AG09319 (cell line): Measurements from ENCODE around the gene SCARF1.

Source experiments
- DNase-seq: peaks from one replicate; pipeline ENCODE4 v3.0.0-alpha.2; 2010; ENCODE audit warnings: low read depth; ENCODE audit errors: extremely low read depth
- CTCF ChIP-seq: IDR thresholded peaks from 2 replicates; pipeline ENCODE4 v1.5.1; 2011; ENCODE audit warnings: low read depth, mild to moderate bottlenecking, inconsistent platforms, low read length, moderate library complexity

The SCARF1 gene

DNA sequence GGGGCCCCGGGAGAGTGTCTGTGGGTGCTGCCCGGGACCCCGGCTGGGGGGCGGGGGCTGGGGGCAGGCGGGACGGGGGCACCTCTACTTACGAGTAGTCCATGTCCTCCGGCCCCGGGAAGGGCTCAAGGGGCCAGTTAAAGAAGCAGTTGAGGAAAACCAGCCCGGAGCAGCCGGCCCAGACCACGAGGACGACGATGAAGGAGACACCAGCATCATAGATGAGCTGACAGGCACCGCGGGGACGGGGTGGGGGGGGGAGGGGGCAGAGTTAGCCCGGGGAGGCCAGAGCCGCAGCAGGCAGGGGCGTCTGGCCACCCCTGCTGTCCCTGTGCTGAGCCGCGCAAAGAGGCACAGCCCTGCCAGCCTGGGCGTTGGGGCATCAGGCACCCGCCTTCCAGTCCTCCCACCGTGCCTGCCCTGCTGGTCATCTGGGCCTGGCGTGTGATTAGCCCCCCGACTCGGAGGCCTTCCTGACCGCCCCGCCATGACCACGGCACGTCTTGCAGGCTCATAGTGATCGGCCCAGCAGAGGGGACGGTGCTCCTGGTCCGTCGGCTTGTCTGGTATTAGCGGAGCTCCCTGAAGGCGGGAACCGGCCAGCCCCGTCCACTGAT, 54.0 kb downstream of the SCARF1 start:
- DNase-seq, result no peak
- no peak for TF ChIP-seq CTCF

GRCh38 chr17:1590747-1591473, 54.6 kb downstream of the SCARF1 start:
- no peak for TF ChIP-seq CTCF
- no peak for DNase-seq

- no peak for TF ChIP-seq CTCF
- peak; percentile 42 for DNase-seq
These were observed 55.3 kb downstream of the SCARF1 start for GRCh38 chr17:1590029-1590746.

DNA sequence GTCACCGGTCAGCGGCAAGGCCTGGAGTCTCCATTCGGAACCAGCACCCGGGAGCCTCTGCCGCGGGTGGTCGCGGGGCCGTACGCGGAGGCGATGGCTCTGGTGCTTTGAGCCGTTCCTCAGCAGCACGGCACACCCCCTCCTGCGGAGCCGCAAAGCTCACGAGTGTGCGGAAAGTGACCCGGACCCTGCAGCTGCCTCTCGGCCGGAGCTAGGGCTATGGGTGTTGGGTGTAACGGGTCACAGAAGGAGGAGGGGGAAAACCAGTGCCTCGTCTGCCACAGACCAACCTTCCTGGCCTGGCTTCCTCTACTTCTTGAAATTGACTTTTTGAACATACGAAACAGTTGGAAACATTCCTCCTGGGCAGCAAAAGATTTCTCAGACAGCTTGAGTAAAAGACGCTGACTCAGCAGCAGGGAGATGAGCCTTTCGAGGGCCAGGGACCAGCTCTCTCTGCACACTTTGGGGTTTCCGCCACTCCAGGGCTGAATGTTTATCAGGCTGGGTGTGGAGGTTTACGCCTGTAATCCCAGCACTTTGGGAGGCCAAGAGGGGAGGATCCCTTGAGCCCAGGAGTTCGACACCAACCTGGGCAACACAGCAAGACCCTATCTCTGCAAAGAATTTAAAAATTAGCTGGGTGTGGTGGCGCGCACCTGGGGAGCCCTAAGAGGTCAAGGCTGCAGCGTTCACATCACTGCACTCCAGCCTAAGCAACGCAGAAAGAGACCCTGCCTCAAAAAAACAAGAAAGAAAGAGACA, 56.5 kb downstream of the SCARF1 start:
- no peak for TF ChIP-seq CTCF
- DNase-seq, result no peak

DNA sequence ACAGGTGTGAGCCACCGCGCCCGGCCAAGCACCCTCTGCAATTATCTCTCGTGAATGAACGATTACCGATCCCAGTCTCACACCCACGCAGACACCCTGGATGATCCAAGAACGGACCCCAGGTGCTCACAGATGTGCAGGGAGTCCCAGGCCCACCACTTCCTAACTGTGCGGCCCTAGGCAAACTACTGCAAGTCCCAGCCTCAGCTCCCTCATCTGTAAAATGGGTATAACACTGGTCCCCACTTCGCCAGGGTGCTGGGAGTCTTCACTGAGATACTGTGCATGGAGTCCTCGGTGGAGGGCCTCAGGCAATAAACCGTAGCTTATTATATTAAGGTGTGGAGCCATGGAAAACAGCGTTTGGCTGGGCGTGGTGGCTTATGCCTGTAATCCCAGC, 61.4 kb downstream of the SCARF1 start:
- DNase-seq, result no peak
- TF ChIP-seq CTCF, result no peak
